Aorta (tissue), 5 donors: ENCODE data around the gene C16orf87. TPM values are rescaled to one million over a fixed set of nuclear protein-coding genes. Genes with fewer than 3 reads are reported as not detected.

Source experiments
- ATAC-seq: fragments of 200-7000 bp; cut with Tn5 transposase; one replicate; pipeline ENCODE4 v1.9.1; 2022; ENCODE audit warnings: moderate library complexity; ENCODE audit not compliant: low FRiP score
- DNase-seq, 2 donors: peaks; one replicate each; pipeline ENCODE4 v3.0.0-alpha.2; 2020
- H3K27ac ChIP-seq, 2 donors: one replicate each; pipeline ENCODE4 v1.5.1; 2013; ENCODE audit warnings: low read length in 2 of 2, mild to moderate bottlenecking in 2 of 2, moderate library complexity in 2 of 2, control low read depth in 1 of 2, inconsistent platforms in 1 of 2, low read depth in 1 of 2
- H3K27me3 ChIP-seq, 2 donors: one replicate each; pipeline ENCODE4 v1.6.1; 2013; ENCODE audit warnings: control low read depth in 1 of 2, low read length in 1 of 2, mild to moderate bottlenecking in 1 of 2, moderate library complexity in 1 of 2; ENCODE audit not compliant: insufficient read depth in 2 of 2, control insufficient read depth in 1 of 2
- H3K36me3 ChIP-seq, 2 donors: one replicate each; pipeline ENCODE4 v1.6.1; 2013; ENCODE audit warnings: control low read depth in 1 of 2, low read length in 1 of 2, mild to moderate bottlenecking in 1 of 2; ENCODE audit not compliant: insufficient read depth in 2 of 2, control insufficient read depth in 1 of 2
- H3K4me1 ChIP-seq, 2 donors: one replicate each; pipeline ENCODE4 v1.6.1; 2013; ENCODE audit warnings: low read length in 2 of 2, control low read depth in 1 of 2, mild to moderate bottlenecking in 1 of 2, moderate library complexity in 1 of 2; ENCODE audit not compliant: insufficient read depth in 2 of 2, control insufficient read depth in 1 of 2
- H3K4me3 ChIP-seq, 2 donors: one replicate each; pipeline ENCODE4 v1.5.1; 2013; ENCODE audit warnings: low read length in 2 of 2, control low read depth in 1 of 2, mild to moderate bottlenecking in 1 of 2
- H3K9me3 ChIP-seq: one replicate; pipeline ENCODE4 v1.6.1; 2013; ENCODE audit warnings: mild to moderate bottlenecking, low read length; ENCODE audit not compliant: control insufficient read depth
- WGBS, 2 donors: extraction: QIAGEN DNeasy Blood & Tissue Kit; methylation state at CpG; one replicate each; pipeline ENCODE4 v1.1.7; 2013; 5-methylcytosine and 5-hydroxymethylcytosine counted together
- intact Hi-C, 2 donors: fragments of 100-400 bp; cut with DNase I; formaldehyde crosslinking; loops; one replicate each; pipeline versions ENCODE4 v1.14.2 to v1.15.0; 2022
- polyA plus RNA-seq, 2 donors: library from polyadenylated mRNA; stranded (reverse); fragments of 200-250 nt; gene quantifications; one replicate each; pipeline ENCODE4 v1.2.3, GENCODE V29; 2013
- total RNA-seq, 2 donors: library from RNA; stranded (reverse); fragmentation: NEBNext Ultra II Directional; extraction: Animal tissue kit (Norgen Biotek cat#: 25700); gene quantifications; one replicate each; pipeline ENCODE4 v1.2.1, GENCODE V29; 2021
- donor health status: healthy with polysubstance abuse.
- donor health status: Bipolar disorder and iron deficiency.
- donor health status: DM: no; HTN: no; CAD: no.
- donor health status: DM: no; HTN: no; CAD: no.
- donor health status: DM: yes; HTN: yes; CAD: no.

The C16orf87 gene
- total and polyA plus RNA-seq, 4 donors: 5.6 to 8.8 (median 6.8) TPM

DNA sequence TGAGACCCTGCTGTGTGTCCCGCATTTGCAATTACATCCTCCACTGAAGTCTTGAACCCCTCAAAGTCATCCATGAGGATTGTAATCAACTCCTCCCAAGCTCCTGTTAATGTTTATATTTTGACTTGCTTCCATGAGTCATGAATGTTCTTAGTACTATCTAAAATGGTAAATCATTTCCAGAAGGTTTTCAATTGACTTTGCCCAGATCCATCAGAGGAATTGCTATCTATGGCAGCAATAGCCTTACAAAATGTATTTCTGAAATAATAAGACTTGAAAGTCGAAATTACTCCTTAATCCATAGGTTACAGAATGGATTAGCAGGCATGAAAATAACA lies 2.5 kb upstream of the C16orf87 start:
- ATAC-seq: no peak
- DNase-seq: no peak
- H3K4me3 ChIP-seq: no peak overlapping the region
- 90% methylated on average over 2 of the region's 2 CpGs for WGBS, 2 donors
- H3K4me1 ChIP-seq: peaks cover 0 to 2% of the 10 kb centered on the region in 2 donors
- no peaks in the 10 kb centered on the region for H3K36me3 ChIP-seq
- H3K9me3 ChIP-seq: no peaks in the 10 kb centered on the region
- H3K27ac ChIP-seq: no peak overlapping the region
- intact Hi-C loops: loop anchor here in 1 of 2 donors (5.0 kb wide), 1 partner anchor 41 kb away; no protein-coding TSS in a partner anchor
- H3K27me3 ChIP-seq: no peaks in the 10 kb centered on the region

DNA sequence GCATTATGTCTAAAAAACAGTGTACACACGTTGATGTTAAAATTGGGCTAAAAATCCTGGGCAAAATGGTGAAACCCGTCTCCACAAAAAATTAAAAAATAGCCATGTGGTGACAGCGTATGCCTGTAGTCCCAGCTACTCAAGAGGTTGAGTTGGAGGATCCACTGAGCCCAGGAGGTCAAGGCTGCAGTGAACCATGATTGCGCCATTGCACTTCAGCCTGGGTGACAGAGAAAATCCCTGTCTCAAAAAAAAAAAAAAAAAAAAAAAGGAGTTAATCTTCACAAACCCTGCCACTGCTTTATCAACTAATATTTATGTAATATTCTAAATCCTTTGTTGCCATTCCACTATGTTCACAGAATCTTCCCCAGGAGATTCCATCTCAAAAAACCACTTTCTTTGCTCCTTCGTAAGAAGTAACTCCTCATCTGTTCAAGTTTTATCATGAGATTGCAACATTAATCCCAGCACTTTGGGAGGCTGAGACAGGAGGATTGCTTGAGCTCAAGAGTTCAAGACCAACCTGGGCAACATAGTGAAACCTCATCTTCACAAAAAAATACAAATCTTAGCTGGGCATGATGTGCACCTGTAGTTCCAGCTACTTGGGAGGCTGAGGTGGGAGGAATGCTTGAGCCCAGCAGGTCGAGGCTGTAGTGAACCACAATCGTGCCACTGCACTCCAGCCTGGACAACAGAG lies 1.9 kb upstream of the C16orf87 start:
- H3K9me3 ChIP-seq: no peaks in the 10 kb centered on the region
- no peak for ATAC-seq
- H3K36me3 ChIP-seq: no peaks in the 10 kb centered on the region
- intact Hi-C loops: loop anchor here in 1 of 2 donors (5.0 kb wide), 1 partner anchor 41 kb away; no protein-coding TSS in a partner anchor
- no peak for DNase-seq
- 89 to 92% methylated on average over 7 of the region's 7 CpGs for WGBS, 2 donors
- peaks cover 0 to 2% of the 10 kb centered on the region in 2 donors for H3K4me1 ChIP-seq
- H3K27ac ChIP-seq: no peak overlapping the region
- H3K27me3 ChIP-seq: no peaks in the 10 kb centered on the region
- no peak overlapping the region for H3K4me3 ChIP-seq

DNA sequence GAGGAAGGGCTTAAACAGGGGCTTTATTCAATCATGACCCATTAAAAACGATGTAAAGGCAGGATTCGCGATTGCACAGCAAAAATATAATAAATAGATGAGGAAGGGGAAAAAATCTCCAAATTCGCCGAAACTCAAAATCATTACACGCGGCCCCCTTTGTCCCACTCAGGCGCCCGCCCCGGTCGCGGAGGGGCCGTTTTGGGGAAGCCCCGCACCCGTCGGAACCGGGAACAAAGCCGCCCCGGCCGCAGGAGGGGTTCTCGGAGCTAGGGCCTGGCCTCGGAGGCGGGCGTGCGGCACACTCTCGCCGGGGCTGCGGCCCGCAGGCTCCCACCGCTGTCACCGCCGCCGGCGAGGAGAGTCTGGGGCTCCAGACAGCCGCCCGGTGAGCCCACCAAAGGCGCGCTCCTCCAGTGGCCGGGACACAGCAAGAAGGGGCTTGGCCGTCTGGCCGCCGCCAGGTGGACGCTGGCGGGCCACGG lies 521 bp downstream of the C16orf87 start:
- no peaks in the 10 kb centered on the region for H3K27me3 ChIP-seq
- H3K36me3 ChIP-seq: no peaks in the 10 kb centered on the region
- no peaks in the 10 kb centered on the region for H3K9me3 ChIP-seq
- H3K4me1 ChIP-seq: peaks cover 0 to 2% of the 10 kb centered on the region in 2 donors
- peak overlapping the region; percentile 55 to 90 for H3K4me3 ChIP-seq
- DNase-seq: peak; percentile 60 to 85
- 0% methylated on average over 39 to 45 of the region's 45 CpGs for WGBS, 2 donors
- peak; percentile 67 for ATAC-seq
- H3K27ac ChIP-seq: peak overlapping the region; percentile 61 to 65
- intact Hi-C loops: loop anchor here in 1 of 2 donors (5.0 kb wide), 1 partner anchor 38 kb away; no protein-coding TSS in a partner anchor

DNA sequence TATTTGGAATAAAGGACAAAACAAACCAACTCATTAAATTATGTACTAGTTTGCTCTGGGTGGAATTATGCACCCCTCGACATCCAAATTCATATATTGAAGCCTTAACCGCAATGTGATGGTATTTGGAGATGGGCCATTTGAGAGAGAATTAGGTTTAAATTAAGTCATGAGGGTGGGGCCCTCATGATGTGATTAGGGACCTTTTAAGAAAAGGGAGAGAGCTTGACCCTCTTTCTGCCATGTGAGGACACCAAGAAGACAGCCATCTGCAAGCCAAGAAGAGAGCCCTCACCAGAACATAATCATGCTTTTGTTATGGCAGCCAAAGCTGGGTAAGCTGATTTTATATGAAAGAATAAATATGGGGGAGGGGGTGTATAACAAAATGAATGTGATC lies 2.0 kb downstream of the C16orf87 start:
- no peak for DNase-seq
- Histone ChIP-seq H3K27me3 (no peaks in the 10 kb centered on the region), H3K9me3 (no peaks in the 10 kb centered on the region), H3K27ac (no peak overlapping the region), H3K4me1 (peaks cover 0 to 2% of the 10 kb centered on the region in 2 donors), H3K36me3 (no peaks in the 10 kb centered on the region), H3K4me3 (no peak overlapping the region)
- 99 to 100% methylated on average over 2 of the region's 2 CpGs for WGBS, 2 donors
- intact Hi-C loops: loop anchor here in 1 of 2 donors (10.0 kb wide), 1 partner anchor 134 kb away; no protein-coding TSS in a partner anchor
- ATAC-seq: no peak

DNA sequence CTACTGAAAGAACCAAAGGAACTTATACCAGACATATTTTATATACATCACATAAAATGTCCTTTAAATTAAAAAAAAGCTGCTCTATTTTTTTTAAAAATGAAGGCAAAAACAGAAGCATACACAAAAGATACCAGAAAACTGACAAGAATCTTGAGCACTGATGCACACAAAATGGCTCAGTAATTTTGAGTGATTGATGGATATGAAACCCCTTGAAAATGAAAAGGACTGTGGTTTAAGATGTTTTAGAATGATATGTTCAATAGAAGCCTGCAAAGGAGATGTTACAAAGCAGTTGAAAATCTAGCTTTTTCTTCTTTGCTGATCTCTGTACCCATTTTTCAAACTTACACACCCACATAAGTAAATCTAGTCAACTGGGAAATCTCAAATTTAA lies 2.7 kb downstream of the C16orf87 start:
- H3K27ac ChIP-seq: no peak overlapping the region
- H3K9me3 ChIP-seq: no peaks in the 10 kb centered on the region
- H3K4me1 ChIP-seq: peaks cover 0 to 2% of the 10 kb centered on the region in 2 donors
- no peak overlapping the region for H3K4me3 ChIP-seq
- ATAC-seq: no peak
- H3K36me3 ChIP-seq: no peaks in the 10 kb centered on the region
- no peak for DNase-seq
- intact Hi-C loops: loop anchor here in 1 of 2 donors (10.0 kb wide), 1 partner anchor 133 kb away; no protein-coding TSS in a partner anchor
- H3K27me3 ChIP-seq: no peaks in the 10 kb centered on the region

DNA sequence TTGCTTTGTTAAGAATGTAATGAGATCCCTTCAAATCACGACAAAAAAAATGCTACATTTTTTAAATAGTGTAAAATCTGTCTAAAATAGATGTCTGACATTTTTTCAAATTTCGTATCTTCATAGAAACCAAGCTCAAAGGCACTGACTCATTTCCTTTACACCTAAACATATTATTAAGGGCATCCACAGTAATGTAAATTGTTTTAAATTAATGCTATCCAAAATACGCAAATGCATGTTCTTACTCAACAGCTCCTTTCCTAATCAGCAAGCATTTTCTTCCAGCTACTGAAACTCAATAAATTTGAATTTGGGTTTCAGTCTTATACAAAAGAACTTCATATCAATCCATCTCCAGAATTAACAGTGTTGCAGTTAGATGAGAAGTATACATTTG lies 4.3 kb downstream of the C16orf87 start:
- no peak for ATAC-seq
- Histone ChIP-seq H3K9me3 (no peaks in the 10 kb centered on the region), H3K4me3 (no peak overlapping the region), H3K4me1 (peaks cover 0 to 2% of the 10 kb centered on the region in 2 donors), H3K36me3 (no peaks in the 10 kb centered on the region), H3K27me3 (no peaks in the 10 kb centered on the region), H3K27ac (no peak overlapping the region)
- intact Hi-C loops: loop anchor here in 1 of 2 donors (10.0 kb wide), 1 partner anchor 132 kb away; no protein-coding TSS in a partner anchor
- DNase-seq: no peak
- 84 to 86% methylated on average over 3 of the region's 3 CpGs for WGBS, 2 donors

DNA sequence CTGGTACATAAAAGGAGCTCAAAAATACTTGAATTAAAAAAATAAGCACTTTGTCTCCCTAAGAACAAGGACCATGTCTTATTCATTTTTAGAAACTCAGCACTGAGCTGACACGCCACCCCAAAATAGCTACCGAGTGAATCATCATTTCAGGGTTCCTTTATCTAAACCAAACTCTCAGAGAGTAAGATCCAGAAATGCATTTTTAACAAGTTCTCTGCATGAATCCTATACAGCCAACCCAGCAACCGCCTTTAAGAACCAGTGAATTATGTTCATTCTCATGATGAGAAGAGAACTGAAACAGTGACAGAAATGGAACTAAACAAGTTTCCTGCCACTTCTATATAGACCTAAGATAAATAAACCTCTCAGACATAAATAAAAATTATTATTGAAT lies 8.7 kb downstream of the C16orf87 start:
- no peaks in the 10 kb centered on the region for H3K36me3 ChIP-seq
- DNase-seq (no peak), ATAC-seq (no peak)
- H3K27me3 ChIP-seq: no peaks in the 10 kb centered on the region
- no peaks in the 10 kb centered on the region for H3K4me1 ChIP-seq
- H3K27ac ChIP-seq: no peak overlapping the region
- WGBS, 2 donors: 18 to 21% methylated on average over 3 of the region's 3 CpGs
- no peak overlapping the region for H3K4me3 ChIP-seq
- H3K9me3 ChIP-seq: no peaks in the 10 kb centered on the region
- intact Hi-C loops: loop anchor here in 1 of 2 donors (10.0 kb wide), 1 partner anchor 127 kb away; no protein-coding TSS in a partner anchor

DNA sequence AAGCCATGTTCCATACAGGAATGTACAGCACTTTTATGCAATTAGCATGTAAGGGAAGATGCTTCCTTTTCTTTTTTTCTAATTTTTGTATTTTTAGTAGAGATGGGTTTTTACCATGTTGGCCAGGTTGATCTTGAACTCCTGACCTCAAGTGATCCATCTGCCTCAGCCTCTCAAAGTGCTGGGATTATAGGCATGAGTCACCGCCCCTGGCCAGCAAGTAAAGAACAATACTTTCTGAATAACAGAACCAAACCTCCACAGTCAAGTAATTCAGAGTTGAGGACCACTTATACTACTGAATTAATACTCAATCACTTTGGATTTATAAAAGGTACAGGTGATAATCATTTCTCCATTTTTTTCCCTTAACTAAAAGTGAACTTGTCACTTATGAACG lies 13.0 kb downstream of the C16orf87 start:
- no peaks in the 10 kb centered on the region for H3K27me3 ChIP-seq
- WGBS, 2 donors: 57 to 59% methylated on average over 2 of the region's 2 CpGs
- ATAC-seq (no peak), DNase-seq (no peak)
- H3K4me3 ChIP-seq: no peak overlapping the region
- no peaks in the 10 kb centered on the region for H3K9me3 ChIP-seq
- peaks cover 0 to 3% of the 10 kb centered on the region in 2 donors for H3K36me3 ChIP-seq
- no peaks in the 10 kb centered on the region for H3K4me1 ChIP-seq
- intact Hi-C loops: no loop called here
- no peak overlapping the region for H3K27ac ChIP-seq

DNA sequence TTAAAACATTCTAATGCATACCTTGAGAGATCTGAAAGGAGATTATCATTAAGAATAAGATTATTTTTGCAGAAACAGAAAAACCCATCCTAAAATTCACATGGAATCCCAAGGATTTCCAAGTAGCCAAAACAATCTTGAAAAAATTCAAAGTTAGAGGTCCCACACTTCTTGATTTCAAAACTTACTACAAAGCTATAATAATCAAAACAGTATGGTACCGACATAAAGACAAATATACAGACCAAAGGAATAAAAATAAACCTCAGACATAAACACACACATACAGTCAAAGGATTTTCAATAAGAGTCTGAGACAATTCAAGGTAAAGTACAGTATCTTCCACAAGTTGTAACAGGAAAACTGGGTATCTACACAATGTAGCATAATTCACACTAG lies 16.2 kb downstream of the C16orf87 start:
- H3K4me1 ChIP-seq: no peaks in the 10 kb centered on the region
- H3K9me3 ChIP-seq: no peaks in the 10 kb centered on the region
- H3K36me3 ChIP-seq: peaks cover 0 to 3% of the 10 kb centered on the region in 2 donors
- intact Hi-C loops: no loop called here
- ATAC-seq: no peak
- H3K4me3 ChIP-seq: no peak overlapping the region
- no peaks in the 10 kb centered on the region for H3K27me3 ChIP-seq
- WGBS, 2 donors: 97 to 98% methylated on average over 1 of the region's 1 CpG
- H3K27ac ChIP-seq: no peak overlapping the region
- DNase-seq: no peak
